Measurements from ENCODE around the gene IGF1.
A peak's percentile ranks its signal among the peaks of the same experiment; 100 is the strongest.

IGF1 gene

DNA sequence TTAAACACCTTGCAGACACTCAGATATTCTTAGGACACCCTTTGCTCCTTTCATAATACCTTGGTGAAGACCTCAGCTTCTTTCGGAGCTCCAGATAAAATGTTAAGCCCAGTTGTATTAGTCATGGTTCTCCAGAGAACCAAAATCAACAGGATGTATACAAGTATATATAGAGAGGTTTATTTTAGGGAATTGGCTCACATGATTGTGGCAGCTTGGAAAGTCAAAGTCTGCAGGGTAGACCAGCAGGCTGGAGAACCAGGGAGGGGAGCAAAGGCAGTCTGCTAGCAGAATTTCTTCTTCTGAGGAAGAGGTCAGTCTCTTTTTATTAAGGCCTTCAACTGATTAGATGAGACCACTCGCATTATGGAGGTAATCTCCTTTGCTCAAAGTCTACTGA lies 6.9 kb upstream of the IGF1 start:
- no peak for DNase-seq

DNA sequence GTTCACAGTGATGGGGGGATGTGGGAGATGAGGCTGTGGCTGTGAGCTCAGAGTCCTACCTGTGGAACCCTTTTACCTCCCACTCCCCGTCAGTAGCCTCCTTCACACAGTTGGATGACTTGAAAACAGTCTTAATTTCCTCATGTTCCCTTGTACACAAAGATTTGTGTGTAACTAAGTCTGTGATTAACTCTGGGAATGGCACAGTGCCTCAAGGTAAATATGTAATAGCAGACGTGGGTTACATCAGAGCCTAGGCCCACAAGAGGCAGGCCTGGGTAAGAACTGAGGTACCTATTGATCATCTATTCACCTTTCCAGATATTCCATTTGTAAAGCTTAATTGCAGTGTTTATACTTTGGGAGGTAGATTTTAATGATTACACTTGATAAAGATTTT lies 5.8 kb upstream of the IGF1 start:
- DNase-seq, result no peak

DNA sequence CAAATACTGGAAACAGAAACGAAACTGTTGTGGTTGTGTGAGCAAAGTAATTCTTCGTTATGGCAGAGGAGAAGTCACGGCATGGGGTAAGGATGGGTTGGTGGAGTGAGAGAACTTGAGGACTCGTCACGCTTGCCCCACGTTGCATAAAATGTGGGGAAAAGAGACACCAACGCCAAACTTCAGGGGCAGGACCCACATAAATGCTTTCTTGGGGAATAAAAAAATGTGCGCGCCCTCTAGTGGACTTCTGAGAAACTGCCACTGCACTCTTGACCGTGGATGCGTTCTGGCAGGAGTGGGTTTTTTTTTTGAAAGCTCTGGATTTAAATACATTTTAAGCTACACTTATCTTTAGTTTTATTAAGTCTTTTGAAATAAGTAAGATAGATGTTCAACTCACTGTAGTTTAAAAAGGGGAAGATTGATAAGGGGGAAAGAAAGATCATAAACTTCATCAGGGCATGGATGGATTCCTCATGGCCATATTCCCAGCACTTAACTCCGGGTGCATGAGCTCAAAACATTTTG lies 4.1 kb upstream of the IGF1 start:
- DNase-seq, result peak; percentile 77

DNA sequence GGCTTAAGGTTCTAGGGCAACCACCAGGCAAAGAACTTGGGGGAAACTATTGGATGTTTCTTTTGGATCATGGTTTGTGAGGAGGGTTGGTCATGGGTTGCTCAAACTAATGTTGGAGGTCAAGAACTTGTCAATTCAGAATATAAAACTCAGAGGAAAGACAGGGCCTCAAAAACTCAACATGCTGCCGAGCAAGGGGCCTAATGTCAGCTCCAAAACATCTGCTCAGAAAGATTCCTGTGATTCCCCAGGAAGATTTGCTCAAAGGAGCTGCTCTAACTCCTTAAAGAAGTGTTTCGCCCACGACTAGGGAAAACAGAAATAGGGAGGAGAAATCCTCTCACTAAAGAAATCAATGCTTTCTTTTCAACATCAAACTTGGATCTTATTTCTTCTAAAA lies 3.7 kb upstream of the IGF1 start:
- peak; percentile 61 for DNase-seq

DNA sequence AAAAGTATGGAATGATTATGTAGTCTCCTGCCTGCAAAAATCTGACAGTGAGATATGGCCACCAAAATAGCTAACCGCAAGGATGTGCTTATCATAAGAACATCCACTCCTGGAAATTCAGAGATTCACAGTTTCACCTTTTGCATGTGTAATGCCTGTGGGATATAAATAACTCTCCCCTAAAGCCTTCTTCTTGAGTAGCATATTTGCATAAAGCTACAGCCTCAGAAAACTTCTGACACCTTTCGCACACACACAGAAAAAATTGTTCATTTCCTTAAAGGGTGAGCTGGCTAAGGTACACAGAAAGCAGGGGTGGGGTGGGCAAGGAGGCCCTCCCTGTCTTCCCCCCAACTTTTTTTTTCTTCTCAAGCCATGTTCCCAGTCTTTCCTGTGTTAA lies 3.1 kb upstream of the IGF1 start:
- no peak for DNase-seq

DNA sequence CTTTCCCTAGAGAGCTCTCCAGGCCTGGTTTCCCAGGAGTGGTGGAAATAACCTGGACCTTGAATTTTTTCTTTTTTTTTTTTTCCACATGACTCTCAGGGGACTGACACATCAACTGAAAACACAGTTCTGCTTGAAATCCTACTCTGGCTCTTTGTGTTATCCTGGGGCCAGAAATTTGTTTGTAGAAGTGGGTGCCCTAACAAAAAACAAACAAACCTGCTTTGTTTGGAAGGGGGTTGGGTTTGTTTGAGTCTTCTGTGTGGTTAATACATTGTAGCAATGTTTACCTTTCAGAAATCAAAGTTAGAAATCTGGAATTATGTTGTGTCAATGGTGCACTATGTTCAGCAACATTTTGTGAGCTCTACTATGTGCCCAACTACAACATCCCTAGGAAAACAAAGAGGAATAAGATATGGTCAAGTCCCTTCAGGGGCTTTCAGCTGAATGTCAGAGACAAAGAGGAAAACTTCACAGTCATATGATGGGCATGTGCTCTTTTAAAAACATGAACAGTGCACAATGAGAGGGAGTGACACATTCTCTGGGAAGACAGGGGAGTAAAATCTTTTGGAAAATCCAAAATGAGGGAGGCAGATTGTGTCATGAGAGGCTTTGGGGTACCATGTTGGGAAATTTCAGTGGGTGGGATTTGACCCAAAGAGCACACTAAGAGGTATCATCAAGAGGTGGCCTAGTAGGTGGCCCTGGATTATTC lies 1.5 kb upstream of the IGF1 start:
- no peak for DNase-seq

DNA sequence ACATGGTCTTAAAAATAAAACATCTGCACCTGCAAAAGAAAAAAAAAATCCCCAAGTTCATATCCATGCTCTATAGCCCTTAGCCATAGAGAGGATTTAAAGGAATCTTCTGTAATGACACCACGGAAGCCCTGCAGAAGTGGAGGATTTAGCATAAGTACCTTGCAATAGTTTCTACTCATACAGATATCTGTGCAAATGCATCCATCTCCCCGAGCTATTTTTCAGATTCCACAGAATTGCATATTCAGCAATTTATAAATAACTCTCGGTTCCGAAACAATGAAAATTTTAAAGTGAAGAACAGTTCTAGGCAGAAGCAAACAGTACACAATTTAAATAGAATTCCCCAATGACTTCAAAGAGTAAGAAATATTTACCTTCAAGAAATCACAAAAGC lies 424 bp downstream of the IGF1 start:
- DNase-seq, result no peak

DNA sequence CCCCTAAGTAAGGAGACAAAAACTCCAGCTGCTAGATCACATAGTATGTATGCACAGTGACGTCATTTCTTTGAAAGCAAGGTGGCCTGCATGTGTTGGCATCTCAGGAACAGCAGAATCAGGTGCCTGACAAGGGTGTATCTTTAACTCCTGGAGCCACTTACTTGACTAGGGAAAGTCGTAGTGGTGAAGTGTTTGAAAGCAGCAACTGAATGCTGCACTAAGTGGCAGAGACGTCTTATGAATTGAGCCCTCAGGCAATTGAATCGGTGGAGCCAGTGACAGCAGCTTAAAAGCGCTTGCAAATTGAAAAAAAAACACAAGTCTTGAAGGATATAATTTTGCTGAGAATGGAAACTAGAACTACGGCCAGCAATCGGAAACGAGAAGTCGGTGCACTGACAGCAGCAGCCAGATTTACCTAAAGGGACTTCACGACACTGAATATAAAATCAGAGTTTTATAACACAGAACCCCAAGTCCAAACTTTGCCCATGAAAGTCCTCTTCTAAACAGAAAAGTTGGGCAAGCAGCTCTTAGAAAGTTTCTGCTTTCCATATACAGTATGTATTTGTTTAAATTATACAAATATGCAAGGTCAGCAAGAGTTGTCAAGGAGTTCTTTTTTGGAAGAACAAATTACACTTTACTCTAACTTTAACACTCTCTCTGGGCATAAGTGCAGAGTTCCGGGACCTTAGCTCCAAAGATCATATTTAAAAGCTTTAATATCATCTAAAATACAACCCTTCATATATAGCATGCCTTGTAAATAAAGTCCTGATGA lies 1.1 kb downstream of the IGF1 start:
- DNase-seq, result peak; percentile 60

DNA sequence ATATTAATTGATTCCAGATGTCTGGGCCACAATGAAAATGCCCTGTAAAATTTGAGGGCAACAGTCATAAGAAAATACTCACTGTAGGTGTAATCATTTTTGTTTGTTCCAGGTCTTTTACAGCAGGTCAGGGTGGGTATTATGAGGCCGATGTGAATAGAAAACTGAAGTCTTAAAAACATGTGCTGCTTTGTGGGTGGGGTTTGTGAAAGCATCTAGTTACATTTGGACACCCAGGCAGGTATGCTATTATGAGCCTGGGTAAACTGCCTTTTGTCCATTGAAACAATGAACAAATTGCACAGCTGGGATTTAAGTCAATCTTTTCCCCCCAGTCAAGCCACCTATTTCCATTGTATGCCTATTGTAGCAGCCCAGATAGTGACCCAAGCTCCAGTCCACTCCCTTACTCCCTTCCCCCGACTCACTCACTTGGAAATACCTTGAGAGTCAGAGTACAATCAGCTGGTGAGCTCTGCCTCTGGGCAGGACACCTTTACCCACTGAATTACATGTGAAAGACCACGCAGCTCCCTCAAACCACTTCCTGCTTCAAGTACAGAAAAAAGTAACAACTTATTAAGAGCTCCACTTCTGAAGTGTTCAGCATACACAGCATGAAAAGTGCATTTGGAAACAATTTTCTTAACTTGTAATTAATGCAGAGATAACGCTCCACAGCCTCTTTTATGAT lies 1.8 kb downstream of the IGF1 start:
- peak; percentile 64 for DNase-seq

DNA sequence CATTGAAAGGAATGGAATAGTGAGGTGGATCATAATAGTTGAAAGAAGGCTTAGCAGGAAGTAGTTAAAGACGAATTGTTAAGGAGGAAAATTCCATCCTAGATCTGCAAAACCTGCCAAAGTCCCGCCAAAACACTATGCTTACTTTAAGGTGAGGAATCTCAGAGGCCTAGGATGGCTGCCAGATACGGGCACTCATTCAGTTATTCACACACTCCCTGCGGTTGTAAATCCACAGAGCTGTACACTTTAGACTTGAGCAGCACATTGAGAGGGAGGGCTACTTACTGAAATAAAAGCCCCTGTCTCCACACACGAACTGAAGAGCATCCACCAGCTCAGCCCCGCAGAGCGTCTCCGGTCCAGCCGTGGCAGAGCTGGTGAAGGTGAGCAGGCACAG lies 5.0 kb downstream of the IGF1 start:
- DNase-seq, result no peak

DNA sequence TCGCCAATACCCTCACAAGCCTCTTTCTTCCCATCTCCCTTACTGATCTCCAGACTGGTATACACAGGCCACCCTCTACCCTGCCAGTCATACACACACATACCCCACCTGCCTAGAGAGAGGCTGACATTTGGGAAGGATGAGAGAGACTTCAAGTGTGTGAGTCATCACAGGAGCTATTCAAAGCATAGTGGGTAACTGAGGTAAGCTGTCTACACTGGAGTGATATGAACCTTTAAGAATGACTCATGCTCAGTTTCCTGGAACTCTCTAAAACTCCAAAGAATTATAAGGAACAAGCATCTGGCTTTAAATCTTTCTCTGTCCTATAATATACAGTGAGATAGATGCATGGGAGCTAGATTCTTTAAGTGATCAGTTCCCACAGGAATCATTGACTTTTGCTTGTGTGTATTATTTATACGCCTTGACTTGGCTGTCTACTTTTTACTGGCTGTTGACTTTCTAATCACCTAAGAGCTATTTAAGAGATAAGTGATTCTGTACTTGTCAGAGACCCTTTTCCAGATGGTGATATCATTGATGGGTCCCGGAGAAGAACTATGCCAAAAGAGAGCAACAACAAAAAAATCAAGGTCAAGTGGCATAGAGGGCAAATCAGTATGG lies 5.8 kb downstream of the IGF1 start:
- no peak for DNase-seq

DNA sequence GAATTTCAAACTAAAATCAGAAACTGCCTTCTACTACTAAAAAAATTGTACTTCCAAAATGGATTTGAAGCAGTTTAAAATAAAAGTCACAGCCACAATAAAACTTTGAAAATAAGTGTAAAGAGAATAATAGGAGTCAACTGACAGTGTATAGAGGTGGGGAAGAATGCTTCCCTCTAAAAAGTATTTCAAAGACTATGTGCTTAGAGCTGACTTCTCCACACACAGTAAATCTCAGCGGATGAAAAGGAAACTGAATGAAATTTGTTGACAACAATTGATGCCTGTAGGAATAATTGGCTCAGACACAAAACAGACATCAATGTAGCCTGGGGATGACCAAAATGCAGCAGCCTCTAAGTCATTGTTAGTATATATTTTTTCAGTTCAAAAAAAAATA lies 7.9 kb downstream of the IGF1 start:
- no peak for DNase-seq

DNA sequence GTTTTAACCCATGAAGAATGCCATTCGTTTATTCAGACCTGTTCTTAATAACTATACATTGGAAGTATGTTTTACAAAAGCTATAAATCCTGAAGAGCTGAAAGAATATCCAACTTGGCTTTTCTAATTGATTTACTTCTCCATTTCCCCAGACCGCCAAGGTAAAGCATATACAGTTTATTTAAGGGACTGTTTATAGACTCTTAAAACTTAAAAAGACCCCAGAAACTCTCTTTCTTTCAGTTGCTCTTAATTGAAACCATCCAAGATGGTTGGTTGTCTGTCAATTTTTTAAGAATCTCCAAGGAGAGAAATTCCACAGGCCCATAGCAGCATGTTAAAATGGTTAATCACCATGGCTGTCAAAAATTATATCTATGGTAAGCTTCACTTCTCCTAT lies 8.8 kb downstream of the IGF1 start:
- no peak for DNase-seq

DNA sequence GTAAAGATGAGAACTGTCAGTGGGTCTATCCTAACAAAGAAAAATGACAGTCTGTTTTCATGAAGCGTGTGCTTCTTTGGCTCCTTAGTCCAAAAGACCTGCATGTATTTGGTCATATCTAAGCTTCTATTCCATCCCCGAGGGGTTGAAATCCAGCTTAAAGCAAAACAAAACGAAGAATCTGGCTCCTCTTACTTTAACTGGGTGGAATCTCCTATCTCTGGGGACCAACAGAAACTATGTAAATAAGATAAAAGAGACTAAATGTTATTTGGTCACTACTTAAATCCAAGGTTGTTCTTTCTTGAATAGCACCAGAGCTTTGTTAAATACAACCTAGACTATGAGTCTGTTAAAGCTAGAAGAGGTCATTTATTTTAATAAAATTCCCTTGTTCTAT lies 9.4 kb downstream of the IGF1 start:
- no peak for DNase-seq

DNA sequence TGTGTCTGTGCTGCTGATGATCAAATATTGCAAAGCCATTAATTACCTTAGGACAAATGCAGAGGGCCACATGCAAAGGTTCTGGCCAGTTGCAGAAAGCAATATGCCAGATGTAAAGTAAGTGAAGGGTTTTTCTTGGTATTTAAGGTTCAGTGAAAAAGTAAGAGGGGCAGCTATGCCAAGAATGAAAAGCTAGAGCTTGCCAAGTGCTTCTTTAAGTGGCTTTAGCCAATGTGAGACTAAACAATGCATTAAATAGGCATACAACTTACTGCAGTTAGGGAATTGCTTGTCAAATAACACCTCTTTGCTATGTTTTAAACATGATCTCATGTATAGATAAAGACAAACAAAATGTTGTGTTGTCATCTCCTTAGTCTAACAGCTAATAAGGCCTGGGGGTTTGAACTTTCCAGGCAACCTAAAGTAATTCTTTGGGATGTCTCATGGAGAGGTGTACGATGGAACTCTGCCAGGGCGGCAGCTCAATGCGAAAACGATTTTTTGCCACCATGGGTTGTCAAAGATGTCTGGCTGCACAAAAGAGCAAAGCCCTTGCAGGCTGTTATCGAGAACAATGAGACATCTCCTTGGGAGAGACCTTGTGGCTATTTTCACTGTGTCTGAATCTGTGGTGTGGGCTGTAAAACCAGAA lies 12.0 kb downstream of the IGF1 start:
- DNase-seq, result no peak

DNA sequence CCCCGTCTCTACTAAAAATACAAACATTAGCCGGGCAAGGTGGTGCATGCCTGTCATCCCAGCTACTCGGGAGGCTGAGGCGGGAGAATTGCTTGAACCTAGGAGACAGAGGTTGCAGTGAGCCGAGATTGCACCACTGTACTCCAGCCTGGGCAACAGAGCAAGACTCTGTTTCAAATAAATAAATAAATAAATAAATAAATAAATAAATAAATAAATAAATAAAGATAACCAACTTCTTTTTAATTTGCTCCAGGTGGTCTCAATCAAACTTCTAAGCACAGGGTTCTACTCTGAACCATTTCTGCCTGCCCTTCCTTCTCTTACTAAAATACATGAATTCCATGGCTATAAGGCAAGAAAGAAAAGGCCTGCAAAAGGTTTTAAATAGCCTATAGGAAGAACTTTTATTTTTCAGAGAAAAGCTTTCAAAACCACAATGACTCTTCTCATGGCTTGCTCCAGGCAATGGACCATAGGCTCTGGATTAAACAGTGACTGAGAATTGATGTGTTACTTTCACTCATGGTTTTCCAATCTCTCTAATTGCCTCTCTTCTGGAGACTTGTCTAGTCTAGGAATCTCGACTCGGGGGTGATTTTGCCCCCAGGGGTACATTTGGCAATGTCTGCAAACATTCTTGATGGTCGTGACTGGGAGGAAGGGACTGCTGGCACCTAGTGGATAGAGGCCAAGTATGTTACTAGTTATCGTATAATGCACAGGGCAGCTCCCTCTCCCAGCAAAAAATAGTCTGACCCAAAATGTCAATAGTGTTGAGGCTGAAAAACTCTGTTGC lies 14.4 kb downstream of the IGF1 start:
- no peak for DNase-seq

DNA sequence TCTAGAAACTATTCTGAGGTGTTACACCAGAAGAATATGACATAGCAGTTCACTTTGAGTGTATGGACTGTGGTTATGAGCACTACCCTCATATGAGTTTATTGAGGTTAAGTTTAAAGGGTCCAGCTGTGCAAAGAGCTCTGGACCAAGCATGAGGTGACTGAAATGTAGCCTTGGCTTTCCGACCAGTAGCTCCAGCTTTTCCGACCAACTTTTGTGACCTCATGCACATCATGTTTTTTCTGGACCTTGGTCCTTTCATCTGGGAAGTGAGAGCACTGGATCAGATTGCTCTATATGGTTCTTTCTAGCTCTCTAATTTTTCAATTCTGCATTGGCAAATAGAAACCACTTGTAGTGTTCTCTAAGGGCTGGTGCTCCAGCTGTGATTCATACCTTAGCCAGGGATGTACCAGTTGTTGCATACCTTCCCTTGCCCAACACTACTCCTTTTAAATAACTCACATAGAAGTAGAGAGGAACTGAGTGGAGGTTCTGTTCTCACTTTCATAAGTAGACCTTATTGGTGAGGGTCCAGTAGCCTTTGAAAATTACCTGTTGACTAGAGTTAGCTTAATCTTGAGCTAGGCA lies 16.6 kb downstream of the IGF1 start:
- no peak for DNase-seq

DNA sequence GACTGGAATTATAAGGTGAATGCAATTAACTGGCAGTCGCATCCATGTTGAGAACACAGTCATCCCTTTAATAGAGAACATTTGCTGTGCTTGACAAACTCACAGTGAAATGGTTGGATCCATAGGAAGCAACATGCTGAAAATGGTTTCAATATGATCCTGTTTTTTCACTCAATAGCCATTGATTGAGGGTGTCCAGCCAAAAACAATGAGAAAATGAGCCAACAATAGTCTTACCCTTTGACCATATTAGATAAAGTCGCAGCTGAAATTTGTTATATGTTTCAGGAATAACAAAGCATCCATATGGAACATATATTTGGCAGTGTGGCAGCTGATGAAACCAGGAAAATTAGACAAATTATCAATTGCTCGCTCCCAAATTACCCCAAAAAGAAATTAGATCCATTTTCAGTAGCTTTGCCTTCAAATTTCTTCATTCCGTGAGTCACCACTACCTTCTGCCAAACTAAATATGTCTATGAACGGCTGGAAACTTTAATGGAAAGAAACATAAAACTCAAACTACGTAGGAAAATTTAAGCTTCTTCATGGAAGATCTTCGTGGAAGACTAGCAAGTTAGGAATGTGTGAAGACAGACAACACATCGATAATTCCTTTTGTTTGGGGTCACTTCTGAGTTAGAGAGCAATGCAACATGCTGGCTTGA lies 17.4 kb downstream of the IGF1 start:
- no peak for DNase-seq

DNA sequence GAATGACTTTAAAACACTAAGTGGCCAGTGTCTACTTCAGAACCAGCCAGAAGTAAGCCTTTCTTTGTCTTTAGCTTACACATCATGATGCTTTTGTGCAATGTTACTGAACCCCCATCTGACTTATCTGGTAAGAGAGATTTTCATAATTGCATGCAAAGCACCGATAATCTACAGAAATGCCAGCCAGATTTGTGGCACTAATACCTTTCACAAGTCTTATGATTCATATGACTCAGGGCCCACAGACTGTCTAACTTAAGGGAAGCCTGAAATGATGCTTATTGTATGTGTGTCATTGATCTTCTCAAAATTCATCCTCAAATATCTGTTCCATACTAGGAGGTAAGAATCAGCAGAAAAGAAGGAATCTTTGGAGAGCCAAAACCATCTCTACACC lies 18.0 kb downstream of the IGF1 start:
- no peak for DNase-seq

DNA sequence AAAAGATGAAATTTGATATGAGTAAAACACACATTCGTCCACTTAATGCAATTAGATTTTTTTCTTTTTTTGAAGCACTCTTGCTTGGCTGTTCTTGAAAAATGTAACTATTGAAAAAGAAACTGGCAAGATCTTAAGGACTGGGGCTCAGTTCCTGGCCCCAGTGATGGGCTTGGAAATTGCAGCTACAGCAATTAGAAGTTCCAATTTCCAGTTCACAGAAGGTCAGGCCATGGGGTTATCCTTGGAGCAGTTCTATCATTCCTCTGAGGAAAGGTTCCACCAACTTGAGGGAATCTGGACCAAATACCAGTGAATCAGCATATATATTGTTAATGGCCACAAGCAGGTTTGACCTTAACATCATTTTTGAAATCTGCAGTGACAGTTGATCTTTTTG lies 18.9 kb downstream of the IGF1 start:
- no peak for DNase-seq

DNA sequence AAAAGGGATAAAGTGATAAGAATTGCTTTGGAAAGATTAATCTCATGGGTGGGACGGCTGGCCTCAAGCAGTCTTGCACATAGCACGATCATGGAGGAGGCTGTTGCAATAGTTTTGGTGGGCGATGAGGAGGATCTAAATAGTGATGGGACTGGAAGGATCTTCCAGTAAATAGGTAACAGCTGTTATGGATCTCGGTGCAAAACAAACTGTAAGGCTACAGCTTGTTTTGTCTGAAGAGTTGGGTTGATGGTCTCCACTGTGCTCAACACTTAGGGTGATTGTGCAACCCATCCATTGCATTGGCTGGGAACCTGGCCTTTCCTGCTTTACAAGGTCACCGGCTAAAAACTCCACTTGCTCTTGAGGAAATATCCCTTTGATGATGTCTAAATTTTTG lies 21.0 kb downstream of the IGF1 start:
- no peak for DNase-seq
